B cell (primary cell): ENCODE measurements around the gene MYH10. TPM values are rescaled to one million over a fixed set of nuclear protein-coding genes. Genes with fewer than 3 reads are reported as not detected.
A peak's percentile ranks its signal among the peaks of the same experiment; 100 is the strongest.

Experiments
- ATAC-seq: fragments of 200-7000 bp; cut with Tn5 transposase; one replicate; pipeline ENCODE4 v1.10.0; 2021; ENCODE audit warnings: low read depth, mild to moderate bottlenecking, moderate number of reproducible peaks, moderate library complexity
- CTCF ChIA-PET: fragments of 350-600 bp; sonication (Branson Sonifier 250); formaldehyde crosslinking; loops from one replicate; lab custom pipeline; 2021; ENCODE audit warnings: antibody characterized with exemption, inconsistent platforms; lab: Charles Lee
- POLR2A ChIA-PET: fragments of 350-600 bp; sonication (Branson Sonifier 250); formaldehyde crosslinking; loops from one replicate; lab custom pipeline; 2021; ENCODE audit warnings: antibody characterized with exemption; lab: Charles Lee
- DNase-seq: peaks from one replicate; pipeline ENCODE4 v3.0.0; 2013
- H2AFZ ChIP-seq: 2 replicates; pipeline ENCODE4 v1.6.1; 2012; ENCODE audit warnings: mild to moderate bottlenecking, low read depth, low read length; ENCODE audit not compliant: insufficient read depth, poor library complexity, severe bottlenecking
- H3K27ac ChIP-seq, 2 donors: 1 replicate in 1 of 2; 2 replicates in 1 of 2; pipeline ENCODE4 v1.5.1; 2012 to 2013; ENCODE audit warnings: low read length in 2 of 2, mild to moderate bottlenecking in 2 of 2, moderate library complexity in 1 of 2
- H3K27me3 ChIP-seq, 4 experiments: fragments of 200-600 bp in 1 of 4; sonication (generic) in 1 of 4; replicated peaks in 1 of 4; 1 replicate in 2 of 4; 2 replicates in 2 of 4; pipeline versions ENCODE4 v1.6.1 to v1.7.0; 2013 to 2016; ENCODE audit warnings: low read length in 3 of 4, mild to moderate bottlenecking in 2 of 4, mixed read lengths in 1 of 4, moderate library complexity in 1 of 4; ENCODE audit not compliant: insufficient read depth in 4 of 4, control insufficient read depth in 3 of 4; ENCODE audit errors: control extremely low read depth in 1 of 4
- H3K36me3 ChIP-seq, 2 experiments: replicated peaks in 1 of 2; 1 replicate in 1 of 2; 2 replicates in 1 of 2; pipeline versions ENCODE4 v1.6.1 to v1.7.1; 2013; ENCODE audit warnings: low read length in 1 of 2; ENCODE audit not compliant: insufficient read depth in 2 of 2, control insufficient read depth in 1 of 2; ENCODE audit errors: control extremely low read depth in 1 of 2, extremely low read depth in 1 of 2
- H3K4me1 ChIP-seq, 2 donors: fragments of 200-600 bp in 1 of 2; sonication (generic) in 1 of 2; 1 replicate in 1 of 2; 2 replicates in 1 of 2; pipeline versions ENCODE4 v1.5.1 to v1.6.1; 2013 to 2017; ENCODE audit warnings: low read length in 2 of 2; ENCODE audit not compliant: control insufficient read depth in 2 of 2, insufficient read depth in 2 of 2
- H3K4me2 ChIP-seq: replicated peaks from 2 replicates; pipeline ENCODE3; 2012; ENCODE audit warnings: mild to moderate bottlenecking, low read depth, low read length; ENCODE audit not compliant: poor library complexity, severe bottlenecking
- H3K4me3 ChIP-seq, 5 experiments: fragments of 200-600 bp in 1 of 5; sonication (generic) in 1 of 5; 1 replicate in 3 of 5; 2 replicates in 2 of 5; pipeline versions ENCODE4 v1.5.1 to v1.7.0; 2011 to 2016; ENCODE audit warnings: low read length in 4 of 5, mild to moderate bottlenecking in 4 of 5, low read depth in 2 of 5, control low read depth in 1 of 5, moderate library complexity in 1 of 5; ENCODE audit not compliant: insufficient read depth in 1 of 5; ENCODE audit errors: control extremely low read depth in 1 of 5, extremely low read depth in 1 of 5
- H3K79me2 ChIP-seq: fragments of 200-600 bp; sonication (generic); one replicate; pipeline ENCODE4 v1.6.0; 2016; ENCODE audit warnings: low read length; ENCODE audit not compliant: control insufficient read depth, insufficient read depth
- H3K9ac ChIP-seq: fragments of 200-600 bp; sonication (generic); 2 replicates; pipeline ENCODE4 v1.6.1; 2017; ENCODE audit warnings: mild to moderate bottlenecking, low read length, moderate library complexity
- H3K9me3 ChIP-seq, 3 donors: one replicate each; pipeline versions ENCODE4 v1.6.1 to v1.7.1; 2013; ENCODE audit warnings: low read length in 2 of 3; ENCODE audit not compliant: control insufficient read depth in 2 of 3, insufficient read depth in 1 of 3; ENCODE audit errors: control extremely low read depth in 1 of 3
- H4K20me1 ChIP-seq: 2 replicates; pipeline ENCODE4 v1.6.0; 2012; ENCODE audit warnings: mild to moderate bottlenecking, low read length; ENCODE audit not compliant: insufficient read depth, control insufficient read depth, poor library complexity, severe bottlenecking
- H3K27ac Mint-ChIP-seq: one replicate; pipeline ENCODE4 v1.8.0; 2021; ENCODE audit warnings: mixed read lengths
- H3K27me3 Mint-ChIP-seq: one replicate; pipeline ENCODE4 v1.8.0; 2021; ENCODE audit warnings: mixed read lengths
- H3K4me1 Mint-ChIP-seq: one replicate; pipeline ENCODE4 v1.8.0; 2021; ENCODE audit warnings: mixed read lengths
- H3K4me3 Mint-ChIP-seq: one replicate; pipeline ENCODE4 v1.8.0; 2021; ENCODE audit warnings: mixed read lengths
- H3K9me3 Mint-ChIP-seq: one replicate; pipeline ENCODE4 v1.8.0; 2022; ENCODE audit warnings: mixed read lengths; ENCODE audit not compliant: insufficient read depth
- EZH2 ChIP-seq: IDR thresholded peaks from 2 replicates; pipeline ENCODE4 v1.6.1; 2012; ENCODE audit warnings: borderline replicate concordance, low read depth, mild to moderate bottlenecking, moderate library complexity, low read length; ENCODE audit not compliant: insufficient read depth, poor library complexity, severe bottlenecking
- WGBS: methylation state at CpG from one replicate; pipeline ENCODE4 v1.1.5; 2013; ENCODE audit warnings: missing lambda C conversion rate; ENCODE audit not compliant: insufficient coverage; 5-methylcytosine and 5-hydroxymethylcytosine counted together
- intact Hi-C: fragments of 100-400 bp; cut with micrococcal nuclease; formaldehyde crosslinking; loops from one replicate; pipeline ENCODE4 v1.10.0; 2022
- polyA minus RNA-seq: library from RNA; depleted of rRNA, polyadenylated mRNA; stranded (reverse); fragments of >200 nt; gene quantifications from 2 replicates; pipeline ENCODE4 v1.2.3, GENCODE V29; 2012
- polyA plus RNA-seq: library from polyadenylated mRNA; depleted of rRNA; stranded (reverse); fragments of >200 nt; gene quantifications from 2 replicates; pipeline ENCODE4 v1.2.3, GENCODE V29; 2012
- total RNA-seq, 2 donors: library from RNA; stranded (reverse); fragments of 120-200 nt in 1 of 2; gene quantifications; 1 replicate in 1 of 2; 2 replicates in 1 of 2; pipeline versions ENCODE4 v1.2.3 to v1.2.4, GENCODE V29; 2013 to 2022
- TF ChIP-seq, protein P1 (sequence below): fragments of 200-600 bp; IDR thresholded peaks from one replicate; pipeline ENCODE4 v1.8.0; 2022; ENCODE audit warnings: antibody characterized with exemption, mild to moderate bottlenecking

MYH10 gene
- total RNA-seq (1.7 and 1.9 TPM in 2 replicates), polyA plus RNA-seq (0.04 and 0.16 TPM in 2 replicates), polyA minus RNA-seq (0.69 and 1.4 TPM in 2 replicates)
- 1.3 TPM for total RNA-seq (2013)

DNA sequence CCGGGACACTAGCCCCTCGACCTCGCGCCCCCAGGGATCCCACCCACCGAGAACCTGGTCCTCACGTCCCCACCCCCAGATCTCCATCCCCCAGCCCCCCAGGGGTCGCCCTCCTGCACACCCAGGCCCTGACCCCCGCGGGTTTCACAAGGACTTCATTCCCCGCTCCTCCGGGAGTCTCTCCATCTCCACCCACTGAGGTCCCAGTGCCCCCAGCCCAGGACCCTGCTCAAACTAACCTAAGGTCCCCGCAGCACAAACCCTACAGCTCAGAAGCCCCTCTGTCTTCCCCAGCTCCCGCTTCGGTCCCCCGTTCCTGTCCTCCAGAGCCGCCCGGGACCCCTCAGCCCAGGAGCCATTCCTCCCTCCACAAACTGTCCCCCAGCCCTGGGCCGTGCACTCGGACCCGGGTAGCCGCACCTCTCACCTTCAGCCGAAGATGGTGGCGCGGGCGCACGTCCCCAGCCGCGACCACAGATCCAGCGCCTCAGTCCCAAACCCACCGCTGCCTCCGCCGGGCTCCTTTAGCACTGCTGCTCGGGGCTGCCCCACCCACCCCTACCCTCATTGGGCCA is at the start of gene MYH10:
Gene MYH10 (minus strand): TSS at position 499 of the 575 bp plus-strand sequence. CDS start 7,479 bp downstream, outside the sequence.
- peak within 1 kb of the TSS; percentile 67 for H3K27ac Mint-ChIP-seq
- H3K4me3 ChIP-seq = peak within 1 kb of the TSS; percentile 17 to 85 (median 69)
- peak within 1 kb of the TSS; percentile 86 for H3K9ac ChIP-seq
- no peaks in the 10 kb centered on the region for H4K20me1 ChIP-seq
- peak within 1 kb of the TSS in 1 of 2 donors; percentile 41 for H3K27ac ChIP-seq
- no peaks in the 10 kb centered on the region for H3K9me3 Mint-ChIP-seq
- intact Hi-C loops = loop anchor here (5.0 to 10.0 kb wide), 2 partner anchors 193 to 944 kb away; partner anchors contain the start of genes CFAP52, NDEL1 and STX8
- H3K4me1 Mint-ChIP-seq = peaks cover 21% of the 10 kb centered on the region
- no peak for DNase-seq
- ChIA-PET CTCF (interaction anchor here (0.6 kb wide), 1 partner anchor 61 kb away, joined by 3 read pairs; no protein-coding TSS in a partner anchor), POLR2A (no interaction called here)
- H3K4me1 ChIP-seq = peaks cover 17 to 23% of the 10 kb centered on the region in 2 donors
- H3K4me2 ChIP-seq = peak within 1 kb of the TSS; percentile 100
- peaks cover 0 to 40% (median 32%) of the 10 kb centered on the region in 4 experiments for H3K27me3 ChIP-seq
- no peak for ATAC-seq
- TF ChIP-seq, protein P1, sequence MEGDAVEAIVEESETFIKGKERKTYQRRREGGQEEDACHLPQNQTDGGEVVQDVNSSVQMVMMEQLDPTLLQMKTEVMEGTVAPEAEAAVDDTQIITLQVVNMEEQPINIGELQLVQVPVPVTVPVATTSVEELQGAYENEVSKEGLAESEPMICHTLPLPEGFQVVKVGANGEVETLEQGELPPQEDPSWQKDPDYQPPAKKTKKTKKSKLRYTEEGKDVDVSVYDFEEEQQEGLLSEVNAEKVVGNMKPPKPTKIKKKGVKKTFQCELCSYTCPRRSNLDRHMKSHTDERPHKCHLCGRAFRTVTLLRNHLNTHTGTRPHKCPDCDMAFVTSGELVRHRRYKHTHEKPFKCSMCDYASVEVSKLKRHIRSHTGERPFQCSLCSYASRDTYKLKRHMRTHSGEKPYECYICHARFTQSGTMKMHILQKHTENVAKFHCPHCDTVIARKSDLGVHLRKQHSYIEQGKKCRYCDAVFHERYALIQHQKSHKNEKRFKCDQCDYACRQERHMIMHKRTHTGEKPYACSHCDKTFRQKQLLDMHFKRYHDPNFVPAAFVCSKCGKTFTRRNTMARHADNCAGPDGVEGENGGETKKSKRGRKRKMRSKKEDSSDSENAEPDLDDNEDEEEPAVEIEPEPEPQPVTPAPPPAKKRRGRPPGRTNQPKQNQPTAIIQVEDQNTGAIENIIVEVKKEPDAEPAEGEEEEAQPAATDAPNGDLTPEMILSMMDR = peak; percentile 21
- TF ChIP-seq EZH2 = peak; percentile 4
- peaks cover 0 to 7% (median 0%) of the 10 kb centered on the region in 3 donors for H3K9me3 ChIP-seq
- peak within 1 kb of the TSS; percentile 97 for H3K4me3 Mint-ChIP-seq
- WGBS = under 1% methylated on average over 33 of the region's 33 CpGs
- no peaks in the 10 kb centered on the region for H3K79me2 ChIP-seq
- peak within 1 kb of the TSS; percentile 84 for H2AFZ ChIP-seq
- H3K36me3 ChIP-seq = no peaks in the 10 kb centered on the region
- H3K27me3 Mint-ChIP-seq = peaks cover 50% of the 10 kb centered on the region

DNA sequence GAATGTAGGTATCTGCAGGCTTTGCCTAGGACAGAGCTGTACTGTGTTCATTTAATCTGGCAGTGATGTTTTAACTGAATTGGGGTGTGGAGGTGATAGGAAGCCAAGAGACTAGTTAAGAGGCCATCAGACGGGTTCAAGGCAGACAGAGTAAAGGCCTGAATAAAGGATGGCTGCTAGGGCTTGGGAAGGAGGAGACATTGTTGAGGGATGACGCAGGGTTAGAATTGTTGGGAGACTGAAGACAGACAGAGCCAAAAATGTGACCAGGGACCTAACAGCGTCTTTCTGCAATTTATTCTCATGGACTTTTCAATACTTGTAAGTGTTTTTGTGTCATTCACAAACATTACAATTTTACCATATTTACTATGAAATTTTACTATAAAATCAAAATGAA is 48.6 kb upstream of the MYH10 start:
- no peaks in the 10 kb centered on the region for H3K79me2 ChIP-seq
- CTCF ChIA-PET = no interaction called here
- H3K9ac ChIP-seq = no peak overlapping the region
- no peak for ATAC-seq
- H4K20me1 ChIP-seq = no peaks in the 10 kb centered on the region
- H3K4me2 ChIP-seq = no peak overlapping the region
- POLR2A ChIA-PET = no interaction called here
- H3K9me3 ChIP-seq = peaks cover 0 to 7% (median 0%) of the 10 kb centered on the region in 3 donors
- intact Hi-C loops = no loop called here
- H3K27ac Mint-ChIP-seq = no peak overlapping the region
- TF ChIP-seq, protein P1 = no peak
- no peak for TF ChIP-seq EZH2
- no peaks in the 10 kb centered on the region for H3K9me3 Mint-ChIP-seq
- 100% methylated on average over 2 of the region's 3 CpGs for WGBS
- no peak overlapping the region for H3K4me3 Mint-ChIP-seq
- DNase-seq = no peak
- peaks cover 12% of the 10 kb centered on the region for H3K27me3 Mint-ChIP-seq
- H3K4me3 ChIP-seq = no peak overlapping the region
- H3K27ac ChIP-seq = no peak overlapping the region
- H3K4me1 ChIP-seq = no peaks in the 10 kb centered on the region
- no peak overlapping the region for H2AFZ ChIP-seq
- H3K27me3 ChIP-seq = peaks cover 0 to 6% (median 0%) of the 10 kb centered on the region in 4 experiments
- no peaks in the 10 kb centered on the region for H3K36me3 ChIP-seq
- no peaks in the 10 kb centered on the region for H3K4me1 Mint-ChIP-seq
